Neural cell (in vitro differentiated cells): ENCODE data around the gene AMDHD2. TPM values are rescaled to one million over a fixed set of nuclear protein-coding genes. Genes with fewer than 3 reads are reported as not detected.

Experiments used
- H2AFZ ChIP-seq: fragments of 200-600, 300-800 bp; sonication (generic), shearing (Covaris generic); 2 replicates; pipeline ENCODE4 v1.6.0; 2014; ENCODE audit warnings: low read depth, mild to moderate bottlenecking, antibody characterized with exemption, low read length, moderate library complexity
- H3F3A ChIP-seq: fragments of 200-600 bp; shearing (Covaris generic); 2 replicates; pipeline ENCODE4 v1.6.1; 2016; ENCODE audit warnings: mild to moderate bottlenecking, moderate library complexity, mixed read lengths, antibody characterized with exemption, low read length; ENCODE audit not compliant: insufficient read depth, poor library complexity, severe bottlenecking
- H3K27ac ChIP-seq: fragments of 200-600, 300-800 bp; sonication (generic), shearing (Covaris generic); 2 replicates; pipeline ENCODE4 v1.5.1; 2014; ENCODE audit warnings: mild to moderate bottlenecking, low read length, moderate library complexity
- H3K27me3 ChIP-seq: fragments of 300-800, 200-600 bp; sonication (generic), shearing (Covaris generic); 2 replicates; pipeline ENCODE4 v1.6.0; 2014; ENCODE audit warnings: mild to moderate bottlenecking, low read depth, low read length, moderate library complexity; ENCODE audit not compliant: insufficient read depth
- H3K36me3 ChIP-seq: fragments of 300-800, 200-600 bp; sonication (generic), shearing (Covaris generic); 2 replicates; pipeline ENCODE4 v1.5.1; 2014; ENCODE audit warnings: mild to moderate bottlenecking, antibody characterized with exemption, low read length, moderate library complexity; ENCODE audit not compliant: insufficient read depth
- H3K4me2 ChIP-seq: fragments of 300-800, 200-600 bp; sonication (generic), shearing (Covaris generic); 2 replicates; pipeline ENCODE4 v1.6.0; 2014; ENCODE audit warnings: mild to moderate bottlenecking, low read length
- H3K4me3 ChIP-seq: fragments of 300-800, 200-600 bp; sonication (generic), shearing (Covaris generic); 2 replicates; pipeline ENCODE4 v1.5.1; 2014; ENCODE audit warnings: mild to moderate bottlenecking, low read length, moderate library complexity
- H3K79me2 ChIP-seq: fragments of 200-600 bp; shearing (Covaris generic); replicated peaks from 2 replicates; pipeline ENCODE4 v1.6.0; 2014; ENCODE audit warnings: mild to moderate bottlenecking, low read length, moderate library complexity; ENCODE audit not compliant: insufficient read depth
- H3K9ac ChIP-seq: fragments of 300-800, 200-600 bp; sonication (generic), shearing (Covaris generic); 2 replicates; pipeline ENCODE4 v1.6.1; 2016; ENCODE audit warnings: mild to moderate bottlenecking, low read length, mixed read lengths
- H3K9me2 ChIP-seq: fragments of 200-600 bp; shearing (Covaris generic); 2 replicates; pipeline ENCODE4 v1.6.1; 2016; ENCODE audit warnings: mild to moderate bottlenecking, low read length, mixed read lengths; ENCODE audit not compliant: insufficient read depth
- H3K9me3 ChIP-seq: fragments of 200-600, 300-800 bp; sonication (generic), shearing (Covaris generic); 2 replicates; pipeline ENCODE4 v1.6.1; 2016; ENCODE audit warnings: mild to moderate bottlenecking, mixed run types, low read length, moderate library complexity, mixed read lengths
- H4K20me1 ChIP-seq: fragments of 200-600 bp; shearing (Covaris generic); 2 replicates; pipeline ENCODE4 v1.6.1; 2016; ENCODE audit warnings: mild to moderate bottlenecking, mixed run types; ENCODE audit not compliant: insufficient read depth
- CTCF ChIP-seq: fragments of 450-650 bp; IDR thresholded peaks from 2 replicates; pipeline ENCODE4 v1.5.1; 2014; ENCODE audit warnings: antibody characterized with exemption, mild to moderate bottlenecking, moderate library complexity; ENCODE audit not compliant: poor library complexity, severe bottlenecking
- EP300 ChIP-seq: fragments of 450-650 bp; conservative IDR thresholded peaks from 2 replicates; pipeline ENCODE4 v1.6.1; 2014; ENCODE audit warnings: antibody characterized with exemption, mild to moderate bottlenecking, moderate library complexity; ENCODE audit not compliant: poor library complexity, severe bottlenecking
- EZH2 ChIP-seq: fragments of 200-600, 300-800 bp; shearing (Covaris generic), sonication (generic); IDR thresholded peaks from 2 replicates; pipeline ENCODE4 v1.6.1; 2014; ENCODE audit warnings: antibody characterized with exemption, low read length, borderline replicate concordance, mild to moderate bottlenecking; ENCODE audit not compliant: insufficient read depth, poor library complexity, severe bottlenecking
- MXI1 ChIP-seq: fragments of 450-650 bp; conservative IDR thresholded peaks from 2 replicates; pipeline ENCODE4 v1.6.1; 2014; ENCODE audit warnings: antibody characterized with exemption, mild to moderate bottlenecking; ENCODE audit not compliant: poor library complexity, severe bottlenecking
- POLR2AphosphoS5 ChIP-seq: IDR thresholded peaks from 2 replicates; pipeline ENCODE4 v1.6.1; 2012
- RAD21 ChIP-seq: fragments of 450-650 bp; conservative IDR thresholded peaks from 2 replicates; pipeline ENCODE4 v1.6.1; 2014; ENCODE audit warnings: antibody characterized with exemption, mild to moderate bottlenecking, moderate library complexity
- REST ChIP-seq: IDR thresholded peaks from 2 replicates; pipeline ENCODE4 v1.6.1; 2012; ENCODE audit warnings: borderline replicate concordance
- SMC3 ChIP-seq: fragments of 450-650 bp; conservative IDR thresholded peaks from 2 replicates; pipeline ENCODE4 v1.6.1; 2014; ENCODE audit warnings: antibody characterized with exemption, mild to moderate bottlenecking, moderate library complexity; ENCODE audit not compliant: poor library complexity
- TAF1 ChIP-seq: IDR thresholded peaks from 2 replicates; pipeline ENCODE4 v1.6.1; 2012; ENCODE audit warnings: low read depth
- polyA plus RNA-seq: library from polyadenylated mRNA; depleted of rRNA; stranded (reverse); fragments of >200 nt; gene quantifications from 2 replicates; pipeline ENCODE4 v1.2.3, GENCODE V29; 2014

AMDHD2 gene
- polyA plus RNA-seq, 1 donor from 2014 or later = 50.0 TPM

- no peak overlapping the region for H3K4me2 ChIP-seq
- H3K79me2 ChIP-seq = no peaks in the 10 kb centered on the region
- no peak overlapping the region for H3K9ac ChIP-seq
- no peaks in the 10 kb centered on the region for H3K9me2 ChIP-seq
- no peaks in the 10 kb centered on the region for H3F3A ChIP-seq
- H3K27me3 ChIP-seq = no peaks in the 10 kb centered on the region
- H3K27ac ChIP-seq = no peak overlapping the region
- H3K4me3 ChIP-seq = no peak overlapping the region
- H3K9me3 ChIP-seq = no peaks in the 10 kb centered on the region
- H3K36me3 ChIP-seq = no peaks in the 10 kb centered on the region
- H2AFZ ChIP-seq = no peak overlapping the region
- no peak for TF ChIP-seq SMC3
- TF ChIP-seq EP300 = no peak
- no peak for TF ChIP-seq CTCF
- no peak for TF ChIP-seq TAF1
- no peak for TF ChIP-seq RAD21
- no peak for TF ChIP-seq EZH2
- TF ChIP-seq MXI1 = no peak
- no peak for TF ChIP-seq POLR2AphosphoS5
- TF ChIP-seq REST = no peak
- no peaks in the 10 kb centered on the region for H4K20me1 ChIP-seq
Observed at GRCh38 chr16:2489581-2489980, 30.6 kb upstream of the AMDHD2 start.

- no peaks in the 10 kb centered on the region for H3K27me3 ChIP-seq
- H3K4me2 ChIP-seq = no peak overlapping the region
- H2AFZ ChIP-seq = no peak overlapping the region
- H3K27ac ChIP-seq = no peak overlapping the region
- H3K9ac ChIP-seq = no peak overlapping the region
- H3F3A ChIP-seq = no peaks in the 10 kb centered on the region
- H3K79me2 ChIP-seq = no peaks in the 10 kb centered on the region
- H3K4me3 ChIP-seq = no peak overlapping the region
- no peaks in the 10 kb centered on the region for H4K20me1 ChIP-seq
- H3K9me2 ChIP-seq = no peaks in the 10 kb centered on the region
- no peaks in the 10 kb centered on the region for H3K9me3 ChIP-seq
- H3K36me3 ChIP-seq = no peaks in the 10 kb centered on the region
- TF ChIP-seq POLR2AphosphoS5 = no peak
Observed at GRCh38 chr16:2490190-2491105, 29.7 kb upstream of the AMDHD2 start.
